Chondrocyte (in vitro differentiated cells): ENCODE results near the gene CYP1A2. TPM values are rescaled to one million over a fixed set of nuclear protein-coding genes. Genes with fewer than 3 reads are reported as not detected.
A peak's percentile ranks its signal among the peaks of the same experiment; 100 is the strongest.

Experiments
- DNase-seq: peaks from one replicate; pipeline ENCODE4 v3.0.0; 2021; ENCODE audit warnings: mixed read lengths, low spot score
- H3K27ac Mint-ChIP-seq: one replicate; pipeline ENCODE4 v1.8.0; 2021; ENCODE audit warnings: mild to moderate bottlenecking, moderate library complexity, mixed read lengths; ENCODE audit not compliant: unreplicated experiment
- H3K27me3 Mint-ChIP-seq: 2 replicates; pipeline ENCODE4 v1.8.0; 2021; ENCODE audit warnings: low read depth, mixed read lengths
- H3K36me3 Mint-ChIP-seq: 2 replicates; pipeline ENCODE4 v1.8.0; 2021; ENCODE audit warnings: low read depth, mixed read lengths
- H3K4me1 Mint-ChIP-seq: 2 replicates; pipeline ENCODE4 v1.8.0; 2021; ENCODE audit warnings: low read depth, mild to moderate bottlenecking, mixed read lengths
- H3K4me3 Mint-ChIP-seq: one replicate; pipeline ENCODE4 v1.8.0; 2021; ENCODE audit warnings: mild to moderate bottlenecking, moderate library complexity, mixed read lengths; ENCODE audit not compliant: unreplicated experiment
- H3K9me3 Mint-ChIP-seq: 2 replicates; pipeline ENCODE4 v1.8.0; 2021; ENCODE audit warnings: low read depth, mixed read lengths
- total RNA-seq: library from RNA; stranded (reverse); gene quantifications from 3 replicates; pipeline ENCODE4 v1.2.1, GENCODE V29; 2021
- TF ChIP-seq, protein P1 (sequence below): fragments of 200-600 bp; sonication (generic); IDR thresholded peaks from 2 replicates; pipeline ENCODE4 v1.5.0; 2021; ENCODE audit warnings: antibody characterized with exemption, mild to moderate bottlenecking, moderate library complexity

CYP1A2 gene
- total RNA-seq, 1 donor from 2014 or later, result not detected

DNA sequence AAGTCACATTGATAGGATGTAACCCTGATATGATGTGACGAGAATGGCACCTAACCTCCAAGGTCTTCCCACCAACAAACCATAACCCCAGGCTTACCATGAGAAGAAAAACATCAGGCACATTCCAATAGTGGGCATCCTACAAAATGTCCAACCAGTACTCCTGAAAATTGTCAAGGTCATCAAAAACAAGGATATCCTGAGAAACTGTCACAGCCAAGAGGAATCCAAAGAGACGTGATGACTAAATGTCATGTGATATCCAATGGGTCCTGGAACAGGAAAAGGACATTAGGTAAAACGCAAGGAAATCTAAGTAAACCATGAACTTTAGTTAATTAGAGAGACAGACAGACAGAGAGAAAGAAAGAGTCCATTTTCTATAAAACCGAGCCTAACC, 2.3 kb upstream of the CYP1A2 start:
- no peak overlapping the region for H3K4me3 Mint-ChIP-seq
- no peak for DNase-seq
- peaks cover 5% of the 10 kb centered on the region for H3K27me3 Mint-ChIP-seq
- H3K27ac Mint-ChIP-seq, result no peak overlapping the region
- no peaks in the 10 kb centered on the region for H3K36me3 Mint-ChIP-seq
- no peaks in the 10 kb centered on the region for H3K4me1 Mint-ChIP-seq
- TF ChIP-seq, protein P1, sequence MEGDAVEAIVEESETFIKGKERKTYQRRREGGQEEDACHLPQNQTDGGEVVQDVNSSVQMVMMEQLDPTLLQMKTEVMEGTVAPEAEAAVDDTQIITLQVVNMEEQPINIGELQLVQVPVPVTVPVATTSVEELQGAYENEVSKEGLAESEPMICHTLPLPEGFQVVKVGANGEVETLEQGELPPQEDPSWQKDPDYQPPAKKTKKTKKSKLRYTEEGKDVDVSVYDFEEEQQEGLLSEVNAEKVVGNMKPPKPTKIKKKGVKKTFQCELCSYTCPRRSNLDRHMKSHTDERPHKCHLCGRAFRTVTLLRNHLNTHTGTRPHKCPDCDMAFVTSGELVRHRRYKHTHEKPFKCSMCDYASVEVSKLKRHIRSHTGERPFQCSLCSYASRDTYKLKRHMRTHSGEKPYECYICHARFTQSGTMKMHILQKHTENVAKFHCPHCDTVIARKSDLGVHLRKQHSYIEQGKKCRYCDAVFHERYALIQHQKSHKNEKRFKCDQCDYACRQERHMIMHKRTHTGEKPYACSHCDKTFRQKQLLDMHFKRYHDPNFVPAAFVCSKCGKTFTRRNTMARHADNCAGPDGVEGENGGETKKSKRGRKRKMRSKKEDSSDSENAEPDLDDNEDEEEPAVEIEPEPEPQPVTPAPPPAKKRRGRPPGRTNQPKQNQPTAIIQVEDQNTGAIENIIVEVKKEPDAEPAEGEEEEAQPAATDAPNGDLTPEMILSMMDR, result no peak
- H3K9me3 Mint-ChIP-seq, result peaks cover 4% of the 10 kb centered on the region

DNA sequence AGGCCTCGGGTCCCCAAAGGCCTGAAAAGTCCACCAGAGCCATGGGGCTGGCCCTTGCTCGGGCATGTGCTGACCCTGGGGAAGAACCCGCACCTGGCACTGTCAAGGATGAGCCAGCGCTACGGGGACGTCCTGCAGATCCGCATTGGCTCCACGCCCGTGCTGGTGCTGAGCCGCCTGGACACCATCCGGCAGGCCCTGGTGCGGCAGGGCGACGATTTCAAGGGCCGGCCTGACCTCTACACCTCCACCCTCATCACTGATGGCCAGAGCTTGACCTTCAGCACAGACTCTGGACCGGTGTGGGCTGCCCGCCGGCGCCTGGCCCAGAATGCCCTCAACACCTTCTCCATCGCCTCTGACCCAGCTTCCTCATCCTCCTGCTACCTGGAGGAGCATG, 1.2 kb downstream of the CYP1A2 start:
- Mint-ChIP-seq H3K36me3 (no peaks in the 10 kb centered on the region), H3K4me3 (no peak overlapping the region), H3K9me3 (no peaks in the 10 kb centered on the region), H3K27me3 (no peaks in the 10 kb centered on the region), H3K27ac (no peak overlapping the region), H3K4me1 (peaks cover 13% of the 10 kb centered on the region)
- TF ChIP-seq, protein P1, result no peak
- DNase-seq, result no peak

DNA sequence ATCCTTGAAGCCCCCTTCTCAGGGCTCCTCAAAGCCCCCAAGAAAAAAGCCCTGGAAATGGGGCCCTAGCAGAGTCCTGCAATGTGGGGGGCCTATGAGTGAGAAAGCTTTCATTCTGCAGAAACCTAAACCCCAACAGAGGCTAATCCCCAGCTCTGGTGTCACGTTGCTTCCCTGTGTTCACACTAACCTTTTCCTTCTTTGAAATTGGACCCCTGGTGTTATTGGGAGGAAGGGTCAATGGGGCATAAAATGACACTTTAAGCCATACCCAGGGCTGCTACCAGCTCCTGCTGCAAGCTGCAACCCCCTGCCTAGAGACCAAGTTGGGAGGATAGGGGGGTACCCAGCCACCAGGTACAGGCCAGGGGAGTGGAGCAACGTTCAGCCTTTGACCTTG, 2.1 kb downstream of the CYP1A2 start:
- Mint-ChIP-seq H3K27me3 (no peaks in the 10 kb centered on the region), H3K36me3 (no peaks in the 10 kb centered on the region), H3K27ac (no peak overlapping the region), H3K4me3 (no peak overlapping the region), H3K4me1 (peaks cover 13% of the 10 kb centered on the region), H3K9me3 (no peaks in the 10 kb centered on the region)
- DNase-seq, result no peak
- TF ChIP-seq, protein P1, result no peak

DNA sequence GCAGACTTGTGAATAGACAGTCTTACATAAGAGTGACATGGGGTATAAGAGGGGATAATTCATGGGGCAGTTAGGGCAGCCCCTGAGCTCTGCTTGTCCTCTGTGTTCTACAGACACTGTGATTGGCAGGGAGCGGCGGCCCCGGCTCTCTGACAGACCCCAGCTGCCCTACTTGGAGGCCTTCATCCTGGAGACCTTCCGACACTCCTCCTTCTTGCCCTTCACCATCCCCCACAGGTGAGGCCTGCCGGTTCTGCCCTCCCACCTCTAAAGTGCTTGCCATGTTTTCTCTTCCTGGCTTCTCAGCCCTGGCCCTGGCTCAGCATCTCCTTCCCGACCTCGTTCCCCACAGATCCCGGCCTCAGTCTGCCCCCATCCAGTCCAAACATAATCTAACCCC, 3.4 kb downstream of the CYP1A2 start:
- Mint-ChIP-seq H3K27ac (no peak overlapping the region), H3K4me1 (peaks cover 13% of the 10 kb centered on the region), H3K36me3 (no peaks in the 10 kb centered on the region), H3K4me3 (no peak overlapping the region), H3K27me3 (no peaks in the 10 kb centered on the region), H3K9me3 (no peaks in the 10 kb centered on the region)
- no peak for DNase-seq
- TF ChIP-seq, protein P1, result no peak

DNA sequence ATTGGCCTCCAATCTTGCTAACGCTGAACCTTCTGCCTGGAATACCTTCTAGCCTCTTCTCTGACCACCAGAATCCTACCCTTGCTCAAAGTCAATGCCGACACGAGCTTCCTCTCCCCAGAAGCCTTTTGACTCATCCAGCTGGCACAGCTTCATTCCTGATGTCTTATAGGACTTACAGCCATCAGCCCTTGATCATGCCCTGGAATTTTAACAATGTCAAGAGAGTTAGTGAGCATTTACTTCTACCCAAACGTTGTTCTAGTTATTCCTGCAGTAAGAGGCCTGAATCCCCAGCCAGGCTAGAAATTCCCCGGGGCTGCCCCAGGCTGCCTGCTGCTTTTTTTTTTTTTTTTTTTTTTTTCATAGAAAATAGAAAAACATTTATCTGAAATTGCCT, 3.9 kb downstream of the CYP1A2 start:
- Mint-ChIP-seq H3K36me3 (no peaks in the 10 kb centered on the region), H3K4me1 (peaks cover 13% of the 10 kb centered on the region), H3K27ac (peak overlapping the region; percentile 23), H3K27me3 (no peaks in the 10 kb centered on the region), H3K9me3 (no peaks in the 10 kb centered on the region), H3K4me3 (no peak overlapping the region)
- TF ChIP-seq, protein P1, result no peak
- DNase-seq, result no peak
